ENCODE results near the gene FOXA2. TPM values are rescaled to one million over a fixed set of nuclear protein-coding genes. Genes with fewer than 3 reads are reported as not detected.

Gene FOXA2
- total and polyA plus RNA-seq, 9 of the 15 experiments (the other 6 are each of a cell fraction or from before 2014, with no cell fraction given) = 0.10 to 1.0 (median 0.25) TPM

- no peak for TF ChIP-seq JUNB (CRISPR knock-in tag; conservative IDR thresholded peaks at IDR 0.05)
- TF ChIP-seq MAFF (IDR thresholded peaks at IDR 0.05; ENCODE audit: low read length) = no peak
- peak; percentile 54 for TF ChIP-seq MTA2 (IDR thresholded peaks at IDR 0.05; ENCODE audit: low read depth)
- TF ChIP-seq CBFA2T3 (IDR thresholded peaks at IDR 0.05) = peak; percentile 55
- TF ChIP-seq ZNF512 (tag; IDR thresholded peaks at IDR 0.05) = no peak
- TF ChIP-seq EP300 (IDR thresholded peaks at IDR 0.05; ENCODE audit: low read length) = 0 out of 2 replicates have a peak, but pooled peaks have one; percentile 37
- TF ChIP-seq FUS (optimal IDR thresholded peaks at IDR 0.05; ENCODE audit: low read depth, low read length) = no peak
- TF ChIP-seq MAX (CRISPR knock-in tag; IDR thresholded peaks at IDR 0.05) = no peak
- no peak for TF ChIP-seq MEIS2 (IDR thresholded peaks at IDR 0.05; ENCODE audit: partially characterized antibody)
- peak; percentile 67 for TF ChIP-seq TCF3 (CRISPR knock-in tag; IDR thresholded peaks at IDR 0.05)
- no peak for TF ChIP-seq ASH1L (IDR thresholded peaks at IDR 0.05; ENCODE audit: borderline replicate concordance, low read depth, partially characterized antibody)
- no peak for TF ChIP-seq DACH1 (IDR thresholded peaks at IDR 0.05; ENCODE audit: partially characterized antibody)
- peak; percentile 75 for TF ChIP-seq SOX6 (IDR thresholded peaks at IDR 0.05)
- no peak for TF ChIP-seq CHD1 (IDR thresholded peaks at IDR 0.05; ENCODE audit: low read length)
- no peak for TF ChIP-seq ZNF589 (CRISPR knock-in tag; IDR thresholded peaks at IDR 0.05; ENCODE audit: low read depth)
- TF ChIP-seq FOXO4 (CRISPR knock-in tag; IDR thresholded peaks at IDR 0.05) = no peak
- TF ChIP-seq U2AF1 (optimal IDR thresholded peaks at IDR 0.05; ENCODE audit: low read depth, low read length) = no peak
- TF ChIP-seq CBX3 (IDR thresholded peaks at IDR 0.05; ENCODE audit: borderline replicate concordance in 1 of 2, low read length in 2 of 2) = no peak
- TF ChIP-seq ZNF3 (CRISPR knock-in tag; IDR thresholded peaks at IDR 0.05) = no peak
- TF ChIP-seq ZNF655 (CRISPR knock-in tag; IDR thresholded peaks at IDR 0.05) = no peak
- TF ChIP-seq SMAD1 (IDR thresholded peaks at IDR 0.05; ENCODE audit: low read depth, low read length, partially characterized antibody) = no peak
- no peak for TF ChIP-seq DDX20 (tag; IDR thresholded peaks at IDR 0.05; ENCODE audit: low read depth)
- TF ChIP-seq BCOR (IDR thresholded peaks at IDR 0.05) = no peak
- TF ChIP-seq MYC (IDR thresholded peaks at IDR 0.05; ENCODE audit: low read depth, low read length) = no peak
- TF ChIP-seq MYC (CRISPR knock-in tag; IDR thresholded peaks at IDR 0.05; ENCODE audit: borderline replicate concordance, low read depth) = no peak
- no peak for TF ChIP-seq SMAD3 (CRISPR knock-in tag; conservative IDR thresholded peaks at IDR 0.05)
- TF ChIP-seq GATAD2B (IDR thresholded peaks at IDR 0.05; ENCODE audit: borderline replicate concordance) = no peak
- TF ChIP-seq ZEB2 (IDR thresholded peaks at IDR 0.05) = no peak
These were observed 22.3 kb downstream of the FOXA2 start (continued) for GRCh38 chr20:22561965-22562577.

Measured in K562 (cell line).